Measurements from ENCODE around the gene INPP4B.

The INPP4B gene

DNA sequence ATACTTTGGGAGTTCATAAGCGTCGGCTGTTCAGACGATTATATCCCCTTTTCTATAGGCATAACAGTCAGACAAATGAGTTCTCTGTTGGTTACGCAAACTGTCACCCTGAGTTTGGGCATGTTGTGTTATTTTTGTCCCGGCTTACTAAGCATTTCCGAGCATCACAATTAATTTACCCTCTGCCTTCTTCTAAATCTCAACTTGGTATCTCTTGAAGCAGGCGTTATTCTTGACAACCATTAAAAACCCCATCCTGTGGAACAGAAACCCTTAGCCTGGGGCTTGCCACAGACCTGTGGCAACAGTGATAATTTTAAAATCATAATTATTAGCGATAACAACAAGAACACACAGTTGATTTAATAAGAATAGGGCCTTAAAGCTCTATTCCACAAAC lies 558.7 kb downstream of the INPP4B start:
- DNase-seq (ENCODE audit: low read depth), result no peak

DNA sequence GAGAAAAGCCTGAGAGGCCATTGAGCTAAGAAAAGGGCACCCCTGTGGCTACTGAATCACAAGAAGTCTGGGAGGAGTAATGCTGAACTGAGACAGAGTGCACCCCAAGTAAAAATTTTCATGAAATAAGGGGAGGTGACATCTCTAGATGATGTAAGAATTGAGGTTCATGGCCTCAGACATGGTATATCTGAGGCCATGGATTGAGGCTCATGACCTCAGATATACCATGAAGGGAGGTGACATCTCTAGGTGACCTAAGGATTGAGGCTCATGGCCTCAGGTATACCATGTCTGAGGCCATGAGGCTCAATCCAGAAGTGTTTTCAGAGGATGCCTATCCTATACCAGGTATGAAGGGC lies 560.9 kb downstream of the INPP4B start:
- no peak for DNase-seq (ENCODE audit: low read depth)

DNA sequence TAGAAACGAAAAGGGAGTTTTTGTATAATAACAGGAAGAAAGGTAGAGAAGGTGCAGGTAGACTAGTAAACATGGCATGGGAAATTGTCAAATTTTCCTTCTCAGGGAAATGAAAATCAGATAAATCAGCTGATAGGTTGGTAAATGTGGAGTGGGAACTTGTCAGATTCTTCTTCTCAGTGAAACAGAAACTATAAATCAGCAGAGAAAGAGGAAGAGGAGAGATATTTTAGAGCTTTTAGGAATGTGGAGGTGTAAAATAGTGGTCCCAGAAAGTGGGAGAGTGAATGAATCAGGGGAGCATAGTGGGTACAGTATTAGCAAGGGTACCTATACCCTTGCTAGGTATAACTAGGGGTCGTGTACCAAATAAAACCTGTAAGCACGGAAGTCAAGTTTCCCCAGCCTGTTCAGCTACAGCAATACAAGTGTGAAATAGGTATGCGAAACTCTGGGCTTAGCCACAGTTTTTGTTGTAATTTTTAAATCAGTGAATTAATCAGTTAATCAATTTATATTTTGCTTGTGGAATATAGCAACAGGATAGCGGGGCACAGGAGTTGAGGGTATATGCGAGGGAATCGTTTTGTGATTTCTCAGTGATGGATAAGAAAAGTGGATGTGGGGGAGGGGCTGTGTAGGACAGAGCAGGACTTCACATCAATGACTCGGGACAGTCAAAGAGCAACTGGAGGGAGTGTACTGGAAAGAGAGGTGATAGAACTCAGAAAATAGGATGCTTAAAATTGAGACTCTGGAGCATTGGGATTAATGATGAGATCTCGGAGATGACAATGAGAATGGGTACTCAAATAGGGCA lies 561.5 kb downstream of the INPP4B start:
- DNase-seq (ENCODE audit: low read depth), result no peak

DNA sequence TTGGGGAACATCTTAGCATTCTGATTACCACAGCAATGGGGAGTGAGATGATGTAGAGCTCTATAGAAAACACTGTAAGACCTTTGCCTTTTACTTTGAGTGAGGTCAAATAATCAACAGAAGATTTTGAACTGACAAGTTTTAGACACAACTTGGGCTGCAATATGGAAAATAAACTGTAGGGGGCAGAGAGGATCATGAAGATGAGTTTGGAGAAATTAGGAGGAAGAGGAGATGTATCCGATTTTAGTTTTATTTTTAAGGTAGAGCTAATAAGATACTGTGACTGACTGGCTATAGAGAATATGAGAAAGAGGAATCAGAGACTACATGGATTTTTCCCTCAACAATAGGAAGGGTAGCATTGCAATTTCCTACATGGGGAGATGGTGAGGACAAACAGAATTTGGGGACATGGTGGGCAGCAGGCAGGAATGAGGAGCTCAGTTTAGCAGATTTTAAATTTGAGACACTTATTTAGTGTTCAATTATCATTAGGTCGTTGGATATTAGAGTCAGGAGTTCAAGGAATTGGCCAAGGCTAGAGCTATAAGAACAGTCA lies 563.1 kb downstream of the INPP4B start:
- DNase-seq (ENCODE audit: low read depth), result no peak

DNA sequence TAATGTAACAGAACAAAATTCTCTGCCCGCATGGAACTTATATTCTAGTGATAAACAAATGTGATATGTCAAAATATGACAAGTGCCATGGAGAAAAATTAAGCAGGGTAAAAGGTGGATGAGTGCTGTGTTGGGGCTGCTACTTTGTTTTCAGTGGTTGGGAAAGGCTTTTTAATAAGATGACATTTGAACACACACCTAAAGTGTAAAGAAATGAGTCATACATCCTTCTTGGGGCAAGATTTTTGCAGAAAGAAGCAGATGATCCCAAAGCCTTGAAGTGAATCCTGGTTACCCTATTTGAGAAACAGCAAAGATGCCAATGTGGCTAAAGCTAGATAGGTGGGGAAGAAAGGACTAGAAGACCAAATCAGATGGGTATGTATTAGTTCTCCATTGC lies 564.1 kb downstream of the INPP4B start:
- no peak for DNase-seq (ENCODE audit: low read depth)

DNA sequence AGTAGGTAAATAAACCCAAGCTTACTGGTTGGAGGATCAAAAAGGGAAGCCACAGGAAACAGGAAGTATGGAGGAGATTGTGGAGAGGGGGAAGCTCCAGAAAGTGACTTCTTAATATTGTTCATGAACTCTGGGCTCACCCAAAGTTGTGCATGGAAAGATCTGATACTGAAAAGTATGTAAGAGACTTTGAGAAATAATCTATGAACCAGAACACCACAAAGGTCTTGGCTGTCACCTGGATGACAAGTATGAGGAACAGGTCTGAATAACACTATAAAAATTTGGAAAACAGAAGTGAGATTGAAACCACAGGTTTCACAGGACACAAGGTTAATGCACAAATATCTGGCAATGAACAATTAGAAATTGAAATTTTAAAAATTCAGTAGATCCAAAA lies 567.4 kb downstream of the INPP4B start:
- no peak for DNase-seq (ENCODE audit: low read depth)

DNA sequence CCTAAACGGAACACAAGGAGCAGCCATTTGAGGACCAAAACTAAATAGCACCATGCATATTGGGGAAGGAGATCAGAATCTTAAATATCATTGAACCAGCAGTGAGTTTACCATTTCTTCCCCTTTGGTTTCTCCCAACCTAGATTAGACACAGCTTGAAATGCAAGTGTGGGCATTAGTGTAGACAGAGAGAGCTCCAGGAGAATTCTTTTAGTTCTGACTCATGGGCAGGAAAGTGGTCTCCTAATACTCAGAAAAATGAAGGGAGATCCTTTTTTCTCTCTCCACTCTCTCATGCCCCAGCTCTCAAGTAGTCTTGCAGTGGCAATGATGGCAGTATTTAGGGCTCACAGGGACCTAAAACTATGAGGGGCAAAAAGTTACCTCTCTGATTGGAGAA lies 567.9 kb downstream of the INPP4B start:
- DNase-seq (ENCODE audit: low read depth), result no peak

DNA sequence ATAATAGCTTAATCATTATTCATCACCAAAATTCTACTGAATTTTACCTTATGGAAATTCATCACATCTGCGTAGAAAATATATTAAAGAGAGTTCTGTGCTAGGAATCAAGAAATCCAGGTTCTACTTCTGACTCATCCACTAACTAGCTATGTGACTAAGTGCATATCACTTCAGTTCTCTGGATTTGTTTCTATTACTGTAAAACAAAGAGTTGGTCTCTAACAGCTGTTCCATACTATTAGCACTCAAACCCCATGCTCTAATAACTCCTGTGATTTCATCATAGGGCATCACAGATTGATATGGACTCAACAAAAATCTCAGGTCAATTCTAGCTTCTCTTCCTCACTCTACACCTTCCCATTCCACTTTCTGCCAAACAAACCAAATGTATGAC lies 572.0 kb downstream of the INPP4B start:
- DNase-seq (ENCODE audit: low read depth), result no peak

DNA sequence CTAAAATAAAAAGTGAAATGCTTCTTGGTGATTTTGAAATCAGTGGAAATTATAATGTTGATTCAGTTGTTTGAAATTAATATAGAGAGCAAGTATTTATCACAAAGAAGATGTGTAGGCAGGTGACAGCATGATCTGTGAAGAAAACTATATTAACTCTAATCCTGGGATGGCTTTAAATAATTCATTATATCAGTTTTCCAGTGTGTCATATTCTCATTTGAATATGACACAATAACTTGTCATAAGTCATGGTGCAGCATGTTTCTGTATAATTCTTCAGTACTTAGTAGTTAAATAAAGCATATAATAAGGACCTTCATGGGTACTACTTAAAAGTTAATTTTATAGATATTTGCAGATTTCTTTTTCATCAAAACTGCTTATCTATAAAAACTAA lies 573.6 kb downstream of the INPP4B start:
- DNase-seq (ENCODE audit: low read depth), result no peak

DNA sequence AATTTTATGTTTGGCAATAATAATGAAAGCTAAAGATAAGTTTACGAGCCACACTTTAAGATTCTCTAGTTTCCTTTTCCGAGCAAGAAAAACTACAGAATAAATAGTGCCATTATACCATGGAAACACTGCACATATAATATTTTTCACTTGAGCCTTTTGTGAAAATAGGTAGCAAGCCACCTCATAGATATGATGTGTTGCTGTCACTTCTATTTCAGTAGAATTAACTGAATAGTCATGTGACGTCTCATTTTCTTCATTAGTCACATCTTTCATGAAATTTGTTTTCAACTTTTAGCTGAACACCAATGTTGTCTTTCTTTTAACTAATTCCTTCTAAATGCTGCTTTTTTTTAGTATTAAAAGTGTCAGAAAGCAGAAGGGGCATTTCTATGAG lies 574.3 kb downstream of the INPP4B start:
- DNase-seq (ENCODE audit: low read depth), result no peak

DNA sequence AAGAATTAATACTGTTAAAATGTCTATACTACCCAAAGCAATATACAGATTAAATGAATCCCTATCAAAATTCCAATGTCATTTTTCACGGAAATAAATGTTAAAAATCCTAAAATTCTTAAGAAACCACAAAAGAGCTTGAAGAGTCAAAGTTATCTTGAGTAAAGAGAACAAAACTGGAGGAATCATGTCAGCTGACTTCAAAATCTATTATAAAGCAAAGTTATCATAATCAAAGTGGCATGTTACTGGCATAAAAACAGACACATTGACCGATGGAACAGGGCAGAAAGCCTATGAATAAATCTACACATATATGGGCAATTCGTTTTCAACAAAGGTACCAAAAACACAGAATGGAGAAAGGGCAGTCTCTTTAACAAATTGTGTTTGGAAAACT lies 579.0 kb downstream of the INPP4B start:
- no peak for DNase-seq (ENCODE audit: low read depth)

DNA sequence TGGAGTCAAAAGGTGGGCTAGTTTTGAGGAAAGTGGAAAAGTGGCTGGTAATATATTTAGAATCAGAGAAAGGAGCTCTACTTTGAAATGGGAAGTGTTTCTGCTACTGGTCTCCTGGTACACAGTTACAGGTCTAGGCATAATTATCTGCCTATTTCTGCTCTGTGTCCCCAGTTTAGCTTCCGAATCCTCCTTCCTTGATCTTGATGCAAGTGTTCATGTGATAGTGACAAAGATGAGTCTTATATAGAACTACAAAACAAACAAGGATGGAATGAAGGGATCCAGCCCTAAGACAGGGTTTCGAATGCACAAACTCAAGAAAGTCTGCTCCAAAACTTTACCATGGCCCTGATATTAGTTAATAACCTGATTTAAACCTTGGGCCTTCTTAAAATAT lies 580.2 kb downstream of the INPP4B start:
- no peak for DNase-seq (ENCODE audit: low read depth)

DNA sequence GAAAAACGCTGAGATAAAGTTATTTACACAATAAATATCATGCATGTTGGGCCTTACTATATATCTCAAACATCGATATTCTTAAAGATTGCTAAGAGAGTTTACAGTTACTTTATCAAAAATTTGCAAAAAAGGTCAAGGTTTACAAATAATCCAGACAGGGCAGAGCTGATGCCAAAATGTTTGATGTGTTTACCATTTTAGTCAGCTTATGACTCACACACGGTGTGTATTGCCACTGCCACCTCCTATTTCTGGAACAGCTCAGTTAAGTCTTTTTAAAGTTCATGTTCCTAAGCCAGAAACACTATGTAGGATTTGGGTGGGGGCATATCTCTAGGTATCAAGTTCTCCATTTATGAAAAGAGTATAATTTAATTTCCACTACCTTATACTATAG lies 580.6 kb downstream of the INPP4B start:
- DNase-seq (ENCODE audit: low read depth), result no peak

DNA sequence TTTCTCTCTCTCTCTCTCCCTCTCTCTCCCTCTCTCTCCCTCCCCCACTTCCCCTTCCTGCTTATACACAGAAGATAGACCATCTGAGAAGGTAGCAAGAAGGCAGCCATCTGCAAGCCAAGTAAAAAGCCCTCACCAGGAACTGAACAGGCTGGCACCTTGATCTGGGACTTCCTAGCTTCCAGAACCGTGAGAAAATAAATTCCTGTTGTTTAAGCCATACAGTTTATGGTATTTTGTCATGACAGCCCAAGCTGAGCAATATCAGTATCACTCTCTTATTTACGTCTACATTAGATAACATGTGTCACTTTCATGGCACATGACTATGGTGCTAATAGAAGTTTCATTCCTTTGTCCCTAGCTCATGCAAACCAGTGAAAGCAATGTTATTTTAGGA lies 581.1 kb downstream of the INPP4B start:
- DNase-seq (ENCODE audit: low read depth), result no peak

DNA sequence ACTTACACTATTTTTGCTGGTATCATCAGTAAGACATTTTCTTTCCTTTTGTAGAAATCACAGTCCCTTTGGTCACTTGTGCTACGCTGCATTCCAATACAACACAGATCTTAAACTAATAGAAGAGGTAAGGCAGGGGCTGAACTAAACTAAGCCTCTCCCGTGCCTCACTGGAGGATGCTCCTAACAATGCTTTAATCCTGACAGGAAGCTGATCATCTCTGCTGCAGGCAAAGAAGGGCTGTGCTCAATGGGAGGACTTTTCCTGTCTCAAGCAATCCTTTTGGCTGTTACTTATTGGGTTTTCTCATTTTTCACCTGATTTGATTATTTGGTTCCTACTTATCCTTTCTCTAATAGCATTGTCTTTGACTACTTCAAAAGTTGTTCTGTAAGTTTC lies 583.1 kb downstream of the INPP4B start:
- DNase-seq (ENCODE audit: low read depth), result no peak

DNA sequence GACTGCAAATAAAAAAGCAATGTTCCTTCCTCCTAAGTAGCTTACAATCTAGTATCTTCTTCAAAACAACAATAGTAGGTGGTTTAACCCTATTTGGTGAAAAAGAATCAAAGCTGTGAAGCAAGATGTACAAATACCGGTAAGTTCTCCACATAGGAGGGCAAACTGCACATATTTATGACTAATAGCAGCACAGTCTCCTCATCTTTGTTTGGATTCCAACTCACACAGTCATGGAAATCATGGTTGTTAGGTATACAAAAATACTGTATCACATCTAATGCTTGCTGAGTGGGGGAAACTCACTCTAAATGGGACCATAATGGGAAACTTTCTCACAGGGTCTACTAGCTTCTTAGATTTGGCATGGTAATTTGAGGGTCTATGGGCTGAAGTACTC lies 597.2 kb downstream of the INPP4B start:
- no peak for DNase-seq (ENCODE audit: low read depth)

DNA sequence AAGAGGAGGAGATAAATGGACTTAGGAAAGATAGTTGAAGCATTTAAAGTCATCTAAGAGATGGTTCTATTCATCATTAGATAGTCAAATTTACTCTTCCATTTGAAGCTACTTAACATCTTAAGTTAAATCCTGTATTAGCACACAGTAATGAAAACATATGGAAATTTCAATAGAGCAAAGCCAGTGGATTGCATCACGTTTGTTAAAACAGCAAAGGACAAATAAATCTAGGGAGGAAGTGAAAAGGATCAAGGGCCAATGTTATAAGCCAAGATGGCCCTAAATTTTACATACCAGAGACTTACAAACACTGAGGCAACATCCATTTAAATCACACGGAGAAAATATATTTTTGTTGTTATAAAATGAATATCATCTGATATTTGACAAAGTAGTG lies 602.8 kb downstream of the INPP4B start:
- DNase-seq (ENCODE audit: low read depth), result no peak

DNA sequence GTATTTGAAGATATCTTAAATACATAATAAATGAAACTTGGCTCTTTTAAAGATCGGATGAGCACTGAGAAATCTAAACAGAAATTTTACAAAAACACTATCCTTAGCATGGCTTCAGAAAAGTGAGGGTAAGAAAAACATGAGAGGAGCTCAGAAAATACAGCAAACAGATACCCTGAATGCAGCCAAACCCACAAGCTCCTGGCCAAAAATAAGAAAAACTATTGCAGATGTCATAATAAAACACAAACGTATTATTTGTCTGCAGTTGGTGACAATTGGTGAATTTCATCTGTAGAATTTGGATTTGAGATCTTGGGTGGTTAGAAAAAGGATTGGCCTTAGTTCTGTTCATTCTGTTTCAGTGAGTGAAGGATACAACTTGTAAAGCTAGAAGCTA lies 603.9 kb downstream of the INPP4B start:
- DNase-seq (ENCODE audit: low read depth), result no peak

DNA sequence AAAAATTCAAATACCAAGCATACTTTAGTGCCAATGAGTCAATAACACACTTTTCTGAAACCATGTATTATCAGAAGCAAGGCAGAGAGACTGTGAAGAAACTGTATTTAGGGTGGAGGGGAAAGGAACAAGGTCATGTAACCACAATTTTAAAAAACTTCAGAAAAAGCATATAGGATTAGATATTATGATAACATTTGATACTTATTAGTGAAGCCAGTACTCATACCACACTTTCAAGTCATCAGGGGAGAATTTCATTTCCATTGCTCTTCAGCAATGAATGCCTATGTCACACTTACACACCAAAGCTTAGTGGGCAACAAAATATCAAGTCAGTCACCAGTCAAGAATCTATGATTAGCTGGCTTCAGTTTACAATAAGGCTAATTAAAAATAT lies 607.5 kb downstream of the INPP4B start:
- no peak for DNase-seq (ENCODE audit: low read depth)

DNA sequence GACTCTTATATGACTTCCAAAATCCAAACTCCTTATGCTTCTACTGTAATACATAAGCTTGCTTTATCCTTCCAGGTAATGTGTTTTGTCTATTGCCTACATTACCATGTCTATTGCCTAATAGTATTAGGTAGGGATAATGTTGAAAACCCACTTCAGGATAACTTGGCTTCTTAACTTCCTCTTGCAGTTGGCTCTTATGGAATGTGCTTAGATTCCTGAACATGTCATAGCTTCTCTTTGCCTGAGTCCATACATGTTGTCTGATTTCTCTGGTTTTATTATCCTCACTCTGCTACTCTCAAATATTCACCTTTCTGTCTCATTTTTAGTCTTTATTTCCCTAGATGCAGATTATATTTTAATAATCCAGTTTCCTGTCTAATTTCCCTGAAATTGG lies 609.8 kb downstream of the INPP4B start:
- DNase-seq (ENCODE audit: low read depth), result no peak

DNA sequence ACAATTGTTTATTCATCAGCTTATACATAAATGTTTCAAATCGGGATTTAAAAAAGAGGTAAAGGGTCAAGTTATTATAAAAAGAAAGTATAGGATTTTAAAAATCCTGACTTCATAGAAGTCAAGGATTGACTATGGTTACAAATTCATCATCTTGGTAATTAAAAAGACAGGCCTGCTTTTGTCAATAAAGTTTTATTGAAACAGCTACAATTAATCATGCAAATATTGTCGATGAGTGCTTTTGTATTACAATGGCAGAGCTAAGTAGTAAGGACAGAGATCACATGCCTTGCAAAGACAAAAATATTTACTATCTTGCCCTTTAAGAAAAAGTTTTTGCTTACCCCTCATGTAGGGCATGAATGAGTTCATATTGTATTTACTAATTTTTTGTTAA lies 614.3 kb downstream of the INPP4B start:
- no peak for DNase-seq (ENCODE audit: low read depth)

DNA sequence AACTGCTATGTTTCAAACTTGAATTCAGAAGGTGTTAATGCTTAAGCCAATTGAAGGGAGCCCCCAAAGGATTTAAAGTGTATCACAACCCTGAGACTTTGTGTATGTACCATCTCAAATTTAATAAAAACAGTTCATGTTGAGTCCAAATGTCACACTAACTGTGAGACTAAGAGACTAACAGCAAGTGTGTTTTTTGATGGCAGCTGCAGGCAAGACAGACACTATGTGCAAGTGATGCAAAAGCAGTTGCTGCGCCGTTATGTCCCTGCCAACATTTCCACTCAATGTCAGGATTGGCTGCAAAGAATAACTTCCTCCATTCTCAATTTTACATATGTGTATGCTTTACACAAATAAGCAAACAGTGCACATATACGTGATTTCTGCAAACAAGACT lies 615.1 kb downstream of the INPP4B start:
- no peak for DNase-seq (ENCODE audit: low read depth)

DNA sequence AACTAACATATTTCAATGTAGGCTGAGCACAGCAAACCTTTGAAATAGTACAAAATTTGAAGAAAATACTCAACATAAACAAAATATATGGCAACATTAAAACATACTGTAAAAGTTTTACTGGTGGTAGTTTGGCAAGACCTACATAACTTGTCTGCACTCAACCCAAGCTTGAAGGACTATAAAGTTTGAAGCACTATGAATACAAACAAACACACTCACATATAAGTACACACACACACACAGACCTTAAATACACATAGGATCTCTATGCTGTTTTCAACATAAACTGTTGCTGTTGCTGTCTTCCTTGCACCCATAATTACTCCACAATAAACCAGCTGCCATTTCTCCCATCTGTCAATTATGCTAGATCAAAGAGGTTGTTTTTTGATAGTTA lies 620.1 kb downstream of the INPP4B start:
- DNase-seq (ENCODE audit: low read depth), result no peak

DNA sequence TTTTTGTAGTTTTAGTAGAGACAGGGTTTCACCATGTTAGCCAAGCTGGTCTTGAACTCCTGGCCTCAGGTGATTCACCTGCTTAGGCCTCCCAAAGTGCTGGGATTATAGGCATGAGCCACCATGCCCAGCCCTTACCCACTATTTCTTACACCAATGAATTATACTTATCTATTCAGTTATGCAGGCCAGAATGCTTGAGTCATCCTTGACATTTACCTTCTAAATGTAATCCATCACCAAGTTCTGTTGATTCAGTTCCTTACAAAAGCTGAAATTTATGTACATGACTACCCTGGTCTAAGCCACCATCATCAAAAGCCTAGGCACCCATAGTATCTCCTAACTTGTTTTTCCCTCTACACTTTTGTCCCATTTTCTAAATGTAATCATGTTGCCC lies 624.0 kb downstream of the INPP4B start:
- no peak for DNase-seq (ENCODE audit: low read depth)
